Activated CD8-positive, alpha-beta memory T cell treated with anti-CD3 and anti-CD28 coated beads, Interleukin-2, amount 50 U/mL, for 24 hours (primary cell): ENCODE measurements around the gene PRKCA.
"Not testable (repeated sequence)": the region's sequence is repeated elsewhere in the genome, so short reads cannot be mapped to it uniquely, and the experiment has no call there.

Experiments
- DNase-seq: peaks from one replicate; pipeline ENCODE4 v3.0.0-alpha.2; 2020; ENCODE audit errors: extremely low read depth

PRKCA gene

DNA sequence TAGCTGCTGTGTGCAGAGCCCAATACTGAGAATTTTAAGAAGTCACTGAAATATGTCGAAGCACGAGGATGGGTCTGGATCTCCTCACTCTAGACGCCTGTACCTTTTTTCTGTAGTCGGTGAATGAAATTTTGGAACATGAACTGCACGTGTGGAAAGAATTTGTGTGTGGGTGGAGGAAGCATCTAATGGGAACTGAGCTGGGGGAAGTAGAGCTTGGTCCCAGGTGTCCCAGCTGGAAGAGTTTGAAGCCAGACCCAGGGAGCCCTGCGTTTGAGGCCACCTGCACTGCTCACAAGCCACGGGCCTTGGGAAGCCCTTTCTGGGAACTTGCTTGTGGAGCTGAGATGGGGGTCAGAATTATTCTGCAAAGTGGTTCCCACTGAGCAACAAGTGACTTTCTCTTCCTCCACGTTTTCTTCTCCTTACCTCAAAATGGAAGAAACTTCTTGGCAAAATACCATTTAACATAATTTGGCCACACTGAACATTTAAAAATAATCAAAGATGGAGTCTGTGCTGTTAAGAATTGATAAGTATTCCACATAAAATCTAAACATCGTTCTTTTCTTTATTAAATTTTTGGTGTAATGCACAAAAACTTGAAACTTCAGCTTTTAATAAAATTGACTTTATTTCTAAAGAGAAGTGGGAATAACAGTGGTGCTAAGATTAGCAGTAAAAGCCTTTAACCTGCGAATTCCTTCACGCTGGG is 163.8 kb downstream of the PRKCA start:
- DNase-seq = no peak

DNA sequence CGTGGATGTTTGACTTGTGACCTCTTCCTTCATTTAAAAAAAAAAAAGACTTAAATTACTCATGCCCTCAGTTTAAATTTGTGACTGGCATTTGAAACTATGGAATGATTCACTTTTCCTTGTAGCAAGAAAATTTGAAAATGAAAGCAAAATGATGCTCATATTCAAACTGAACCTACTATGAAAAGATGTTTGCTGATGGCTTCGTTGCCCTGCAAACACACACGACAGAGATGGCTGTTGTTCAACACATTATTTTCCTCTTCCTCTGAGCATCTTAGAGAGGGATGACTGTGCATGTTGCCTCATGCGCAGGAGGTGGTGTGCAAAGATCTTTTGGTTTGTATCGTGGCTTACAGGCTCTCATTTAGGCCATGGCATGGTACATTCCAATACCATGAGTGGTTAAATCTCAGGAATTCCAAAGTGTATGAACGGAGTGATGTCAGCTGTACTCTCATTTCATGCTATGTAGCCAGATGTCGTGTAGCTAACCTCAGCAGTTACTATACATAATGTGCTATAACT is 164.5 kb downstream of the PRKCA start:
- DNase-seq = peak; percentile 27

DNA sequence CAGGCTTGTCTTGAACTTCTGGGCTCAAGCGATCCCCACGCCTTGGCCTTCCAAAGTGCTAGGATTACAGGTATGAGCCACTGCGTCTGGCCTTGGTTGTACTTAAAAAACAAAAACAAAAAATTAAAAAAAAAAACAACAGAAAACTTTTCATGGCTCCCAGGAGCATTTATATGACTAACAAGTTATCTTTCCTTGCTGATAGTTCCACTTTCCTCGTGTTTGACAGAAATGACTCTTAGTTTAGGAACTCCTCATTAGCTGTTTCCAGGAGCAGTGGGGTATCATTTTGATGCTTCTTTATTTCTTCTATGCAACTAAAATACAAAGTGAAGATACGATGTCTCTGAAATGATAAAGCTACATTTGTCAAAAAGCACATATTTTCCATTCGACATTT is 165.4 kb downstream of the PRKCA start:
- no peak for DNase-seq

DNA sequence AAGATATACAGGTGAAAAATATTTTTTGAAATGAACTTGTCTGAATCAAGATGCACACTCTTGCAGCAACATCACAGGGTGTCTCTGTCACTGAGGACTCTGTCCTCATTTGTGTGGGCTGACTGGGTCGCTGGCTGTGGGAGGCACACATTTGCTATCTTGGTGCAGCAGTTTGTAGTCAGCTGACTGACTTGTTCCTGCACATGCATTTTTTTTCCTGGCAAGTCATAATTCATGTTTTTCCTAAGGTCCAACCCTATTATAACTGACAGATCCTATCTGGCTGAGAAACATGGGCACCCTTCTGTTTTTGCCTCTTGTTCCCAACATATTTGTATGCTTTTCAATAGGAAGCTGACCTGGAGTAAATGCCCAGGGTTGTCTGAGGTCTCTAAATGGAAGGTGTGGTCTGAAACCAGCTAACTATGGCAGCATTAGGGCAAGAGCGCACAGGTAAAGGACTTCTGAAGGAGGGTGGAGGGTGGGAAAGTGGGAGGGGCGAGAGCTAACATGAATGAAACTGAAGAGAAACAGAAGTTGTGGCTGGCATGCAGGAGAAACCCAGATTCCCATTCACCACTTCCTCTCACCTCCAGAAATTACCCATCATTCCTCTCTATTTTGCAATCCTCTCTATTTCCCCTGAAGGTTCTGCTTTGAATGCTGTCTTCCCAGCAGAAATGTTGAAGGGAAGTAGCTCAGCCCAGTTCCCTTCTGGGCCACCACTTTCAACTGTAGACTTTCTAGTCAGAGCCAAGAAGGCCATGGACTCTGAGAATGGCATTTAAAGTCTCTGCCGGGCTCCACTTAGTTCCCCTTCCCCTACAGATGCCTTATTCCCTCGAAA is 166.1 kb downstream of the PRKCA start:
- DNase-seq = no peak

DNA sequence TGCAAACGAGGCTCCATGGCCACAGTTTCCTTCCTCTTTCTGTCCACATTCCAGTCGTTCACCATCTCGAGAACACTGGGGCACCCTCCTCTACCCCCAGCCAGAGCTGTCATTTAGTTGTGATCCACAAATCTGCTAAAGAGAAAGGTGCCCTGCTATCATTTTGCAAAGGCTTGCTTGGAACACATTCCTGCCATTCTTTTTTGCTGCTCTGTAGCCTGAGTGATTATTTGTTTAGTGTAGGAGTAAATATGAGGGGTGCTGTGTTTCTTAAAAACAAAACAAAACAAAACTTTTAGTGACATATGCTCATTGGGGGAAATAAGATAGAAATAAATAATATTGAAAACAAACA is 166.7 kb downstream of the PRKCA start:
- DNase-seq = no peak

DNA sequence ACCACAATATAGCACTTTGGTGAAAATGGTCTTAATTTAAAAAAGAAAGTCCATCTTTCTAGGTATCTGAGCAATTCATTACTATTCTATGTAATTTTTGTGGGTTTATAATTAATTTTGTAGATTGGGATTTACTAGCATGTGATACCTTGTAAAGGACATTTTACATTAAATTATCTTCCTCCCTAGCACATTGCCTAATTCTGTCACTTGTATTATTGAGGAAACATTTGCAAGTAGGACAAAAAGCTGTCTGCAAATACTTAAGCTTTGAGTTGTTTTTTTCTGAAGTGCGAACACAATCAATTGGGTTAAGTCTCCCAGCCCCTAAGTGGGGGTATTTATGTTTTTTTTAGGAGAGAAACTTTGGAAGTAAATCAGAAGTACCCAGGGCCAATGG is 167.0 kb downstream of the PRKCA start:
- DNase-seq = no peak

DNA sequence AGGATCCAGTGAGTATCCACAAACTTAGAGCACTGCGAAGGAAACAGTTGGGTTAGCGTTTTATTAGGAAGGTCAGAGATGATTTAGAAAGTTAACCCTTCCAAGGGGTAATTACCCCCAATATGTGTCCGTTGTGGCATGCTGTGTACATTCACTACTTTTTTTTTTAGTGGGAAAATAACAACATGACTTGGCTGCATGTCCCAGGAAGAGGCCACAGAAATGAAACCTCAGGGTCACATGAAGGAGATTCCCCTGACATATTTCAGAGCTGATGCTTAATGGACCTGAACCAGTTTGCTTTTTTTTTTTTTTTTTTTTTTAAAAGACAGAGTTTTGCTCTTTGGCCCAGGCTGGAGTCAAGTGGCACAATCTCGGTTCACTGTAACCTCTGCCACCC is 167.5 kb downstream of the PRKCA start:
- no peak for DNase-seq

DNA sequence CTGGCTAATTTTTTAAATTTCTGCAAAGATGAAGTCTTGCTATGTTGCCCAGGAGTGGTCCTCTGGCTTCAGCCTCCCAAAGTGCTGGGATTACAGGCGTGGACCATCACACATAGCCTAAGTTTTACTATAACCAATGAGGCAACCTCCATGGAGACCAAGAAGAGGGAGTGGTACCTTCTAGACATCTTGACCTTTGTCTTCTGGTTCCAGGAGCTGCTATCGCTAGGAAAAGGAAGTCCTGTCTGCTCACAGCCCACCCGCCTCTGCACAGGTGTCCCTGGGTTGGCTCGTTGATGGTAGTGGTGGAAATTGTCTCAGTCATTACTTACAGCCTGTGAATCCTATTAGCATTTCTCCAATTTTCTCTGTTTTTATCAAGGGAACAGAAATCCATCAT is 169.7 kb downstream of the PRKCA start:
- no peak for DNase-seq

DNA sequence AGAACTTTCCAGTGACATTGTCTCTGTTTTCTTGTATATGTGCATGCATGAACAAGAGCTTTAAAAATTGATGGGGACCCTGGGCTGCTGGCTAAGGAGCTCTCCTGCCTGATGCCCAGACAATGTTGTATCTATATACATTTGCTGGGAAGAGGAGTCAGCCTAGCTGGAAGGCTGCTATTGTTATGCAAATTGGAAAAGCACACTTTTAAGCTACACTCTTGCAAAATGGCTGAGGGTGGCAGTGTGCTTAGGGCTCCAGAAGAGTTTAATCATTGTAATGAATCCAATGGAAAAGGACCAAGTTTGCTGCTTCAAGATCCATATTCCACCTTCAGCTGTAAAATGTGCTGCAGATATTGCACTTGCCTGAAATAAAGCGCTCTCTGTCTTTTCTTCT is 171.8 kb downstream of the PRKCA start:
- DNase-seq = no peak

DNA sequence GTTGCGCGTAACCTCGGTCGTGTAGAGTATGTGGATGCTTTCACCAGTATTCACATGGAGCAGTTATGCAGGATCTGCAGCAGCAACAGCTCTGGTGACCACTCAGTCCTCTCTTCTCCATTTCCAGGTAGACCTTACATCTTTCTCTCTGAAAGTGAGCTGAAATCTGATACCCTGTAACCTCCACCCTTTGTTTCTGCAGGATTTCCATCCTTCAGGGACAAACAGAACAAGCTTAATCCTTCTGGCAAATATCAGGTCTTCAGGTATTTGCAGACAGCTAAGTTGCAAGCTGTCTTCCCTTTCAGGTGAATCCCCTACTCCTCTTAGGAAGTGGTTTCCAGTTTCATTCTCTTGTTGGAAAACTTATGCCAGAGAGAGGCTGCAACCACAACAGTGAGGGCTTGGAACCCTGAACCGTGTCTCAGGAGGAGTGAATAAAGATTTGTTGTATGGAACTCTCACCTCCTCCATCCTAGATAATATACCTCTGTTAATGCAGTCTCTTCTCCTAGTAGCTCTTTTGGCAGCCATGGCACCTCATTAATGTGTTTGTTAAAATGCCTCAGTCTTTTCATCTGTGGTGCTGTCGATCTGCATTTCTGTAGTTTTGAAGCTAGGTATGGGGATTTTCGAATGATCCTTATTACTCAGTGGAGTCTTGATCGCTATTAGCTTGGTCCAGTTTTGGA is 172.5 kb downstream of the PRKCA start:
- no peak for DNase-seq

DNA sequence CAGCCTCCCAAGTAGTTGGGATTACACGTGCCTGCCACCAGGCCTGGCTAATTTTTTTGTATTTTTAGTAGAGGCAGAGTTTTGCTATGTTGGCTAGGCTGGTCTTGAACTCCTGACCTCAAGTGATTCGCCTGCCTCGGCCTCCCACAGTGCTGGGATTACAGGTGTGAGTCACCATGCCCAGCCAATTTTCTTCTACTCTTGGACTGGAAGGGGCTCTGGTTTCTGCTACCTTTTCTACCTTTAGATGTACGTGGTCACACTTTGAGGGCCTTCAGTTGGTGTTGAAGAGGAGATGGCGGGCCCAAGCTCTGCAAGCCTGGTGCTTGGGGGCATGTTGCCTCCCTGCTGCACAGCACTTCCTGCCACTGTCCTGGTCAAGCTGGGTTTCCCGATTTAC is 173.6 kb downstream of the PRKCA start:
- no peak for DNase-seq

DNA sequence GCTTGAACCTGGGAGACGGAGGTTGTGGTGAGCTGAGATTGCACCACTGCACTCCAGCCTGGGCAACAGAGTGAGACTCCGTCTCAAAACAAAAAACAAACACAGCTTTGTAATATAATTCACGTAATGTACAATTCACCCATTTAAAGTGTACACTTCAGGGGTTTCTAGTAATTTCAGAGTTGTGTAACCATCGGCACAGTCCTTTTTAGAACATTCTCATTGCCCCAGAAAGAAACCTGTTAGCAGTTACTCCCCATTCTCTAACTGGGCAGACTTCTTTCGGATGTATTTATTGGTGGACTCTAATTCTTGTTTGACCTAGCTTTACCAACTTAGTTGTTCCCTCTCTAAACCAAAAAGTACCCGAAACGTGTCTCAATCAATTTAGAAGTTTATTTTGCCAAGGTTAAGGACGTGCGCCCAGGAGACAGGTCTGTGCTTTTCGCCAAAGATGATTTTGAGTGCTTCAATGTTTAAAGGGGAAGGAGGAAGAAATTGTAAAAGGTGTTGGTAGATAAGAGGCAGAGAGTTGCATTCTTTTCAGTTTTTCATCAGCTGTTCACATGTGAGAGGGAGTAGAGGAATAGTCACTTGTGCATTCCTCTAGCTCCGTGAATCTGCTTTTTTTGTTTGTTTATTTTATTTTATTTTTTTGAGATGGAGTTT is 175.3 kb downstream of the PRKCA start:
- DNase-seq = no peak

DNA sequence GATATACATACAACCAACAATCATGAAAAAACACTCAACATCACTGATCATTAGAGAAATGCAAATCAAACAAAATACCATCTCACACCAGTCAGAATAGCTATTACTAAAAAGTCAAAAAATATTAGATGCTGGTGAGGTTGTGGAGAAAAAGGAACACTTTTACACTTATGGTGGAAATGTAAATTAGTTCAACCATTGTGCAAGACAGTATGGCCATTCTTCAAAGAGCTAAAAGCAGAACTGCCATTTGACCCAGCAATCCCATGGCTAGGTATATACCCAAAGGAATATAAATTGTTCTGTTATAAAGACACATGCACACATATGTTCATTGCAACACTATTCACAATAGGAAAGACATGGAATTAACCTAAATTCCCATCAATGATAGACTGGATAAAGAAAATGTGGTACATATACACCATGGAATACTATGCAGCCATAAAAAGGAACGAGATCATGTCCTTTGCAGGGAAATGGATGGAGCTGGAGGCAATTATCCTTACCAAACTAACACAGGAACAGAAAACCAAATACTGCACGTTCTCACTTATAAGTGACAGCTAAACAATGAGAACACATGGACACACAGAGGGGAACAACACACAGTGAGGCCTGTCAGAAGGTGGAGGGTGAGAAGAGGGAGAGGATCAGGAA is 176.9 kb downstream of the PRKCA start:
- not testable (repeated sequence) for DNase-seq

DNA sequence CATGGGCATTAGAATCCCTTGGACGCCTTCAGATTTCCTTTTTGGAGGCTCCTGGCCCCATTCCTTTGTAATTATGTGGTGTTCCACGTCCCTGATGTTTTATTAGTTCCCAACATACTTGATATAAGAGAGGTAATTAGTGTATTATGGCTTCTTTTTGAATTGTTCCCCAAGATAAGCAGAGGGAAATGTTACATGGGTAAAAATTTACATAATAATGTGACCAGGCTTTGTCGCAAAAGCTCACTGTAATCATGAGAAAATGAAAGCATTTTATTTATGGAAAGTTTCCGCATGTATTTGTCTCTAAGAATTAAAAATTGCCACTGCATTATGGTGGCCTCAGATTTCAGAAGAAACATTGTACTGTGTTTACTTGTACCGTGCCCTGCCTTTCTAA is 177.8 kb downstream of the PRKCA start:
- DNase-seq = no peak

DNA sequence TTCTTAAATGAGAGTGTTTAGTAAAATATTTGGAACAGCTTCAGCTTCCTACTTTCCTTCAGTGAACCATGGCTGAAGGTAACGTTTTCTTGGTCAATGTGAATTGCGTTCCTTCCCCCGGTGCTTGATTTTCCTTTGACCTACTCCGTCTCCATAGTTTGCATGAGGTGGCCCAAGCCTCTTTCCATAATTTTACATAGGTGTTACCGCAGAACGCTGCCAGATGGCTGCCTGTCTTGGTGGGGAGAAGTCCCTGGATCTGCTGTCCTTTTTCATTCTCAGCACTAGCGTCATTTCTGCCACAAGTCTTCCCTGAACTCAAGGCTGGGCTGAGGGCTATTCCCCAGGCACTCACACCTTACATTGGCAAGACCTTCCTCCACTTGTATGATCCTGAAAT is 178.4 kb downstream of the PRKCA start:
- no peak for DNase-seq

DNA sequence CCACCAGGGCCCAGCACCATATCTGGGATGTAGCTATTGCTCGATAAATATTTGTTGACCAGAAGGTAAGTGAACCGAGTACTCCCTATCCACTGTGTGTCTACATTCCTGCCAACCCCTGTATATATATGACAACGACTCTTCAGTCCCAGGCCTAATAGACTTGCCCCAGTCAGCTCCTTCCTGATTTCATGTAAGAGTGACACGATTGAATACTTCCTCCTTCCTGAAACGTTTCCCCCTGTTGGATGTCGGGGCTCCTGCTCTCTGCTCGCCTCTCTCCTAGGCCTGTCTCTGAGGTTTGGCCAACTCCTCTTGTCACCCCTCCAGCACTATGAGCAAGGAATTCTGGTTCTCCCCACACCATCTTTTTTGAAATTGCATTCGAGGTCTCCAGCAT is 178.9 kb downstream of the PRKCA start:
- DNase-seq = no peak

DNA sequence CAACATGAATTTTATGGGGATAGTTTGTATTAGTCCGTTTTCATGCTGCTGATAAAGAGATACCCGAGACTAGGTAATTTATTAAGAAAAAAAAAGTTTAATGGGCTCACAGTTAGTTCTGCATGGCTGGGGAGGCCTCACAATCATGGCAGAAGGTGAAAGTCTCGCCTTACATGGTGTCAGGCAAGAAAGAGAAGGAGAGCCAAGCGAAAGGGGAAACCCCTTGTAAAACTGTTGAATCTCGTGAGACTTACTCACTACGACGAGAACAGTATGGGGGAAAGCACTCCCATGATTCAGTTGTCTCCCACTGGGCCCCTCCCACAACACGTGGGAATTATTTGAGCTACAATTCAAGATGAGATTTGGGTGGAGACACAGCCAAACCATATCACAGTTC is 181.5 kb downstream of the PRKCA start:
- DNase-seq = no peak

DNA sequence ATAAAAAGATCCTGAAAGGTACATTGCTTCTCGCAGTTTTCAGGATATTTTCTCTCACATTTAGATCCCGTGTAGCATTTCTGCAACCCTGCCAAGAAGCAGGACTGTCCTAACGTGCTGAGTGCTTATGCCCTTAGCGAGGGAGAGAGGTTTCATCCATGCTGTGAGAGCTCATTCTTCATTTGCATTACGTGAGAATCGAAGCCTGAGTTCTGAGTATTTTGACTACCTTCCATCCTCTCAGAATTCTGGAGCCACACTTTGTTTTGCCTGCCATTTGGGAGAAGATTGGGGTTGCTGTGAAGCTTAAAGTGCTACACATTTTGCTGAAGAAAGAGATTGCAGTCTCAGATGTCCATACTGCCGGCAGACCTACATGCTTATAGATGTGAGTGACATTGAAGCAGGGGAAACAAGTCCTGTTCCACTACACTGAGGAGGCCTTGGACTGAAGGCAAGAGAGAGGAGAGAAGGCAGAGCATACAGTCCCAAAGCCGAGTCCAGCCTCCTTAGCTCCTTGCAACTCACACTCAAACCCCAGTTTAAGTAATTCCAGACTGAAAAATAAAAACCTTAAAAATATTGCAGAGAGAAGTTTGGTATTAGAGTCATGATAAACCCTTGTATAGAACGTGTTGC is 183.0 kb downstream of the PRKCA start:
- no peak for DNase-seq

DNA sequence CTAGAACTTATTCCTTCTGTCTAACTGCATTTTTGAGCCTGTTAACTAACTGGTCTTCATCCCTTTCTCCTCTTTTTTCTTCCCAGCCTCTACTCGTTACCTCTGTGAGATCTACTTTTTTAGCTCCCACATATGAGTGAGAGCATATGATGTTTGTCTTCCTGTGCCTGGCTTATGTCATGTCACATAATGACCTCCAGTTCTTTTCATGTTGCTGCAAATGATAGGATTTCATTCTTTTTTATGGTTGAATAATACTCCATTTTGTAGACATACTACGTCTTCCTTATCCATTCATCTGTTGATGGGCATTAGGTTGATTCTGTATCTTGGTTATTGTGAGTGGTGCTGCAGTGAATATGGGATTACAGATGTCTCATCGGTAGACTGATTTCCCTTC is 184.7 kb downstream of the PRKCA start:
- no peak for DNase-seq

DNA sequence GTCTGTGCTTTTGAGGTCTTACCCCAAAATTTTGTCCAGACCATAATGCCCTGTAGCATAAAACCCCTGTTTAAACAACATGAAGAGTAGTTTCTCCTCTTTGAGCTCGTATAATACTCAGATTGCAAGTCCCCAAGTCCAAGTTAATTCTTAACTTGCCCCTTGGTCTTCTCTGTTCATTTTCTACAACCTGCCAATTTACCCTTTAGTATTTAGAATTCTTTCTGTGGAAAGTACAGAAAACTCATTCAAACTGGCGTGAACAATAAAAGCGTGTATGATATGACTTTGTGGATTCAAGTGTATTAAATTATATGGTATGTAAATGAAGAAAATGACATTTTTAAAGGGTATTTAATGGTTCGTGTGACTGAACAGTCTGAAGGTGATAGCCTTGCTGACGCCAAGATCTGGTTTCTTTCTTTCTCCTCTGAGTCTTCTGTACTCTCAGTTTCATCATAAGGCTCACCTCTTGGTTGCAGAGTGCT is 185.6 kb downstream of the PRKCA start:
- DNase-seq = no peak

DNA sequence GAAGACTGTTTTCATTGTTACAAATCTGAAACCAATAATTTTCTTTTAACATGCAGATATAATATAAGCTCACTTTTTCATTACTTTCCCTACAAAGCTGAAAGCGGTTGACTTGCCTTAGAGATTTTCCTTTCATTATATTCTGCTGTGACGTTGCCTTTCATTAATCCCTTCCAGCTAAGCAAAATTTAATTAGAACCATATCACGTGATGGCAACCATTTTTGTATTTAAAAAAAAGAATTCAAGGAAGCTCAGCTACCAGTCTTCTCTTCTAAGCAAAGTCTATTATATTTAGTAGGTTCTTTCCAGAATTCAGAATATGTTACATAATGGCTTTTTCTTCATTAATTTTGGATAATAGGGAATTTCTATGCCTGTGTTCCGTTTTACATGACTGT is 186.5 kb downstream of the PRKCA start:
- no peak for DNase-seq
